Endometrium (tissue), 2 donors: ENCODE results near the gene SLAIN1.

Experiments used
- FAIRE-seq: peaks from 2 replicates; lab custom pipeline; 2012; peaks lifted over from hg19 to GRCh38; lab: Jason Lieb, UNC
- donor health status: control.
- donor health status: control.

Gene SLAIN1

GRCh38 chr13:77714119-77714755 is 16.8 kb downstream of the SLAIN1 start:
- FAIRE-seq: no peak

GRCh38 chr13:77715233-77715891 is 17.9 kb downstream of the SLAIN1 start:
- FAIRE-seq: no peak

- no peak for FAIRE-seq
Measured at GRCh38 chr13:77716692-77717091, 19.2 kb downstream of the SLAIN1 start.

- no peak for FAIRE-seq
Measured at GRCh38 chr13:77717508-77717907, 20.0 kb downstream of the SLAIN1 start.

GRCh38 chr13:77719128-77719527 is 21.6 kb downstream of the SLAIN1 start:
- no peak for FAIRE-seq

GRCh38 chr13:77720988-77721387 is 23.5 kb downstream of the SLAIN1 start:
- no peak for FAIRE-seq

- no peak for FAIRE-seq
Measured at GRCh38 chr13:77724092-77724491, 26.6 kb downstream of the SLAIN1 start.

- no peak for FAIRE-seq
Measured at GRCh38 chr13:77725071-77725470, 27.6 kb downstream of the SLAIN1 start.

GRCh38 chr13:77728265-77729125 is 31.0 kb downstream of the SLAIN1 start:
- no peak for FAIRE-seq

GRCh38 chr13:77729502-77730221 is 32.2 kb downstream of the SLAIN1 start:
- no peak for FAIRE-seq

GRCh38 chr13:77730572-77730971 is 33.1 kb downstream of the SLAIN1 start:
- no peak for FAIRE-seq

- no peak for FAIRE-seq
Measured at GRCh38 chr13:77732287-77732686, 34.8 kb downstream of the SLAIN1 start.

- no peak for FAIRE-seq
Measured at GRCh38 chr13:77733674-77734073, 36.2 kb downstream of the SLAIN1 start.

GRCh38 chr13:77737583-77738200 is 40.2 kb downstream of the SLAIN1 start:
- no peak for FAIRE-seq

GRCh38 chr13:77740097-77740735 is 42.7 kb downstream of the SLAIN1 start:
- no peak for FAIRE-seq

GRCh38 chr13:77740931-77741596 is 43.6 kb downstream of the SLAIN1 start:
- no peak for FAIRE-seq

GRCh38 chr13:77741597-77741972 is 44.1 kb downstream of the SLAIN1 start:
- no peak for FAIRE-seq

- FAIRE-seq: no peak
Measured at GRCh38 chr13:77742801-77743200, 45.3 kb downstream of the SLAIN1 start.

- FAIRE-seq: no peak
Measured at GRCh38 chr13:77745784-77746183, 48.3 kb downstream of the SLAIN1 start.

- FAIRE-seq: no peak
Measured at GRCh38 chr13:77749344-77749880, 51.9 kb downstream of the SLAIN1 start.
